Hepatocyte (in vitro differentiated cells): ENCODE results near the gene MPC2. TPM values are rescaled to one million over a fixed set of nuclear protein-coding genes. Genes with fewer than 3 reads are reported as not detected.
A peak's percentile ranks its signal among the peaks of the same experiment; 100 is the strongest.

Experiments used
- DNase-seq: peaks from one replicate; pipeline ENCODE4 v3.0.0-alpha.2; 2016; ENCODE audit warnings: low spot score
- H2AFZ ChIP-seq: fragments of 200-600 bp; sonication (generic); 2 replicates; pipeline ENCODE4 v1.6.0; 2016; ENCODE audit warnings: antibody characterized with exemption, mild to moderate bottlenecking
- H3K27ac ChIP-seq: fragments of 200-600 bp; sonication (generic); 2 replicates; pipeline ENCODE4 v1.5.1; 2016; ENCODE audit warnings: mild to moderate bottlenecking
- H3K27me3 ChIP-seq: fragments of 200-600 bp; sonication (generic); 2 replicates; pipeline ENCODE4 v1.6.1; 2016
- H3K36me3 ChIP-seq: fragments of 200-600 bp; sonication (generic); replicated peaks from 2 replicates; pipeline ENCODE4 v1.5.1; 2016; ENCODE audit warnings: low read depth; ENCODE audit not compliant: insufficient read depth
- H3K4me1 ChIP-seq: fragments of 200-600 bp; sonication (generic); 2 replicates; pipeline ENCODE4 v1.5.1; 2016; ENCODE audit warnings: mild to moderate bottlenecking, moderate library complexity; ENCODE audit not compliant: insufficient read depth
- H3K4me2 ChIP-seq: fragments of 200-600 bp; sonication (generic); 2 replicates; pipeline ENCODE4 v1.6.0; 2016
- H3K4me3 ChIP-seq: fragments of 200-600 bp; sonication (generic); 2 replicates; pipeline ENCODE4 v1.5.1; 2016; ENCODE audit warnings: mild to moderate bottlenecking
- H3K79me2 ChIP-seq: fragments of 200-600 bp; sonication (generic); 2 replicates; pipeline ENCODE4 v1.6.0; 2017; ENCODE audit warnings: mild to moderate bottlenecking
- H3K9me2 ChIP-seq: fragments of 200-600 bp; sonication (generic); replicated peaks from 2 replicates; pipeline ENCODE4 v1.6.0; 2017; ENCODE audit warnings: mild to moderate bottlenecking; ENCODE audit not compliant: insufficient read depth
- H3K9me3 ChIP-seq: fragments of 200-600 bp; sonication (generic); 2 replicates; pipeline ENCODE4 v1.5.1; 2016; ENCODE audit warnings: low read depth, mild to moderate bottlenecking
- H4K20me1 ChIP-seq: fragments of 200-600 bp; sonication (generic); 2 replicates; pipeline ENCODE4 v1.6.0; 2016; ENCODE audit warnings: mild to moderate bottlenecking; ENCODE audit not compliant: insufficient read depth, poor library complexity, severe bottlenecking
- EZH2 ChIP-seq: fragments of 200-600 bp; sonication (generic); IDR thresholded peaks from 2 replicates; pipeline ENCODE4 v1.6.1; 2016; ENCODE audit warnings: antibody characterized with exemption, mild to moderate bottlenecking, borderline replicate concordance
- EZH2phosphoT487 ChIP-seq: fragments of 200-600 bp; sonication (generic); IDR thresholded peaks from one replicate; pipeline ENCODE4 v1.6.1; 2018; ENCODE audit warnings: antibody characterized with exemption, mild to moderate bottlenecking, low read depth, moderate library complexity; ENCODE audit not compliant: unreplicated experiment, severe bottlenecking
- WGBS: methylation state at CpG from one replicate; pipeline ENCODE4 v1.1.6; 2016; ENCODE audit warnings: low lambda C conversion rate; ENCODE audit errors: missing lambda C conversion rate; 5-methylcytosine and 5-hydroxymethylcytosine counted together
- polyA plus RNA-seq: library from polyadenylated mRNA; unstranded; fragments of >200 nt; fragmentation: Nextera tagmentation; extraction: Ambion mirVana; gene quantifications from 2 replicates; pipeline ENCODE4 v1.2.1, GENCODE V29; 2016
- total RNA-seq: library from RNA; depleted of rRNA; stranded (reverse); fragments of >200 nt; gene quantifications from 2 replicates; pipeline ENCODE4 v1.2.3, GENCODE V29; 2014
- TF ChIP-seq, protein P1 (sequence below): fragments of 200-600 bp; sonication (generic); IDR thresholded peaks from 2 replicates; pipeline ENCODE4 v1.5.1; 2016; ENCODE audit warnings: antibody characterized with exemption, mild to moderate bottlenecking; ENCODE audit not compliant: poor library complexity

Gene MPC2
- total and polyA plus RNA-seq, 2 experiments from 2014 or later, result 137 to 215 TPM

DNA sequence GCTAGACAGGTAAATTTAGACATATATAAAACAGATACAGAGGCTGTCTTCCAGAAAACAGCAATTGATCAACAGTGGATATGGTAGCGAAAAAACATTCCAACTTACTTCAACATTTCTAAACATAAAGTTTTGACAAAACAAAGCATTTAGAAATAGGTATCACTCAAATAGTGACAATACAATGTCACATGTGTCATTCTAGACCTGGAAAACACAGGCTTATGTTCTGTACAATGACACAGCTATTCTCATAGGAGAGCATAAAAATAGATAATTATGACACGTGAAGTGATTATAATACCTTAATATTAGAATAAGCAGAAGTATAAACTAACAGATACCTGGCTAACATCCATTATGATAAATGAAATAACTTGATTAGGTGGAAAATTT is 8.4 kb downstream of the MPC2 start:
- peak overlapping the region; percentile 87 for H3K27ac ChIP-seq
- H3K79me2 ChIP-seq, result peaks cover 87% of the 10 kb centered on the region
- H3K9me2 ChIP-seq, result no peaks in the 10 kb centered on the region
- DNase-seq, result no peak
- peak overlapping the region; percentile 0 for H2AFZ ChIP-seq
- peak overlapping the region; percentile 70 for H3K4me2 ChIP-seq
- TF ChIP-seq EZH2phosphoT487, result no peak
- TF ChIP-seq, protein P1, sequence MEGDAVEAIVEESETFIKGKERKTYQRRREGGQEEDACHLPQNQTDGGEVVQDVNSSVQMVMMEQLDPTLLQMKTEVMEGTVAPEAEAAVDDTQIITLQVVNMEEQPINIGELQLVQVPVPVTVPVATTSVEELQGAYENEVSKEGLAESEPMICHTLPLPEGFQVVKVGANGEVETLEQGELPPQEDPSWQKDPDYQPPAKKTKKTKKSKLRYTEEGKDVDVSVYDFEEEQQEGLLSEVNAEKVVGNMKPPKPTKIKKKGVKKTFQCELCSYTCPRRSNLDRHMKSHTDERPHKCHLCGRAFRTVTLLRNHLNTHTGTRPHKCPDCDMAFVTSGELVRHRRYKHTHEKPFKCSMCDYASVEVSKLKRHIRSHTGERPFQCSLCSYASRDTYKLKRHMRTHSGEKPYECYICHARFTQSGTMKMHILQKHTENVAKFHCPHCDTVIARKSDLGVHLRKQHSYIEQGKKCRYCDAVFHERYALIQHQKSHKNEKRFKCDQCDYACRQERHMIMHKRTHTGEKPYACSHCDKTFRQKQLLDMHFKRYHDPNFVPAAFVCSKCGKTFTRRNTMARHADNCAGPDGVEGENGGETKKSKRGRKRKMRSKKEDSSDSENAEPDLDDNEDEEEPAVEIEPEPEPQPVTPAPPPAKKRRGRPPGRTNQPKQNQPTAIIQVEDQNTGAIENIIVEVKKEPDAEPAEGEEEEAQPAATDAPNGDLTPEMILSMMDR, result no peak
- TF ChIP-seq EZH2, result no peak
- H3K36me3 ChIP-seq, result no peaks in the 10 kb centered on the region
- 85% methylated on average over 2 of the region's 2 CpGs for WGBS
- H4K20me1 ChIP-seq, result no peaks in the 10 kb centered on the region
- H3K4me3 ChIP-seq, result no peak overlapping the region
- peaks cover 27% of the 10 kb centered on the region for H3K4me1 ChIP-seq
- no peaks in the 10 kb centered on the region for H3K27me3 ChIP-seq
- no peaks in the 10 kb centered on the region for H3K9me3 ChIP-seq

DNA sequence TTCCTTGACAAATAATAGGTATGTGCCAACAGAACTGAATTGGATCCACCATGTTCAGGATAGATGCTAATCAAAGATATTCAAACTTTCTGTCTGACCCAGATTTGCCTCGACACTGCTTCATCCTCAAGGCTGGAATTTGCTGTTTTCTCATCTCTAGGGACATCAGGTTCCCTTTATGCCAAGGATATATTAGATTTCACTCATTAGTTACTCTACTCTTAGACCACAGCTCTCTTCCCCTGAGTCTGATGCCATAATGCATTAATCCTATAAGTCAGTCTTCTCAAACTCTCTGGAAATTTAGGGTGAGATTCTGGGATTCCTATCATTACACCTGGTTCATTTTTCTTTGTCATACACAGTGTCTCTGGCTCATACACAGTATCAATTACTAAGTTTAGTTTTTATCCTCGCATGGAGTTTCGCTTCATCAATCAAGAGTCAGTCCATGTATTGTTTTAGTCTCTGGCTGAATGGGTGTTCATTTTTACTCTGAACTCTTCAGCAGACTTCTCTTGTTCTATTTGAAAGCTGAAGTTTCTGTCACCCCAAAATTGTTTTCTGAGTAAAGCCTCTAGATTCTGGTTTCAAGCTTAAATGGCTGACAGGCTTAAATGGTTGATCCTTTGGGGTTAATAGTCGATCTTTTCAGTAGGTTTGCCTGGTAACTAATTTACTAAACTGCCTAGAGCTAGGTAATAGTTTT is 9.7 kb downstream of the MPC2 start:
- H3K27me3 ChIP-seq, result no peaks in the 10 kb centered on the region
- peaks cover 85% of the 10 kb centered on the region for H3K79me2 ChIP-seq
- no peaks in the 10 kb centered on the region for H3K36me3 ChIP-seq
- no peak overlapping the region for H2AFZ ChIP-seq
- 59% methylated on average over 4 of the region's 4 CpGs for WGBS
- H3K4me1 ChIP-seq, result peaks cover 31% of the 10 kb centered on the region
- H3K4me3 ChIP-seq, result no peak overlapping the region
- H4K20me1 ChIP-seq, result no peaks in the 10 kb centered on the region
- no peak for TF ChIP-seq EZH2phosphoT487
- TF ChIP-seq EZH2, result no peak
- TF ChIP-seq, protein P1, result no peak
- peak overlapping the region; percentile 87 for H3K27ac ChIP-seq
- H3K9me3 ChIP-seq, result no peaks in the 10 kb centered on the region
- no peak for DNase-seq
- peak overlapping the region; percentile 70 for H3K4me2 ChIP-seq
- H3K9me2 ChIP-seq, result no peaks in the 10 kb centered on the region

DNA sequence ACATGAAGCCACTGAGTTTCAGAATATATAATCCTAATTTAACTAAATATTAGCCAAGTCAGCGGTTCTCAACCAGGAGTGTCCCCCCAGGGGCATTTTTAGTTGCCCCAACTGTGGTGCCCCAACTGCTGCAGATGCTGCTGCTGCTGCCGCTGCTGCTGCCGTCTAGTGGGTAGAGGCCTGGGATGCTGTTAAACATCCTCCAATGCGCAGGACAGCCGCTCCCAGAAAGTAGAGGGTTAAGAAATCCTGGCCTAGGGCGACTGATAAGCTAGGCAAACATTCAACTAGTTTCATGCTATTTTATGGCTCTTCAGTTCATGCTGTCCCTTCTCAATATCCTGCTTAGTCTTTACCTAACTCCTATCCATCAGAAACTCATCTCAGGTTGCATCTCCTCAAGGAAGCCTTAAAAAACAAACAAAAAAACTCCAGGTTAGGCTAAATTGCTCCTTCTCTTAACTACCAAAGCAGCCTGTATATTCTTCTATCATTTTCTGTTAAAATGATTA is 10.3 kb downstream of the MPC2 start:
- Histone ChIP-seq H3K4me3 (no peak overlapping the region), H4K20me1 (no peaks in the 10 kb centered on the region), H3K27me3 (no peaks in the 10 kb centered on the region), H3K9me2 (no peaks in the 10 kb centered on the region), H3K4me1 (peaks cover 33% of the 10 kb centered on the region), H3K36me3 (no peaks in the 10 kb centered on the region), H3K4me2 (peak overlapping the region; percentile 70), H3K9me3 (no peaks in the 10 kb centered on the region), H2AFZ (no peak overlapping the region), H3K79me2 (peaks cover 85% of the 10 kb centered on the region), H3K27ac (peak overlapping the region; percentile 87)
- TF ChIP-seq EZH2, result no peak
- TF ChIP-seq EZH2phosphoT487, result no peak
- TF ChIP-seq, protein P1, result no peak
- DNase-seq, result peak; percentile 71
- 40% methylated on average over 6 of the region's 6 CpGs for WGBS
